ENCODE results near the gene SV2C. TPM values are rescaled to one million over a fixed set of nuclear protein-coding genes. Genes with fewer than 3 reads are reported as not detected.
"Not testable (repeated sequence)": the region's sequence is repeated elsewhere in the genome, so short reads cannot be mapped to it uniquely, and the experiment has no call there.

The SV2C gene
- total RNA-seq, 4 donors from 2014 or later: 0.87 to 1.7 (median 1.4) TPM

- no peak for DNase-seq (ENCODE audit: low spot score in 2 of 2)
- Histone ChIP-seq H3K4me1 (no peaks in the 10 kb centered on the region), H3K27me3 (no peaks in the 10 kb centered on the region), H3K27ac (no peak overlapping the region), H3K9me3 (no peaks in the 10 kb centered on the region), H3K4me3 (no peak overlapping the region), H3K36me3 (no peaks in the 10 kb centered on the region)
- TF ChIP-seq EP300 (IDR thresholded peaks at IDR 0.05): no peak
- WGBS, 2 donors: 23 to 36% methylated on average over 2 of the region's 2 CpGs
Measured at GRCh38 chr5:76230711-76231285, 147.6 kb downstream of the SV2C start.

GRCh38 chr5:76234665-76235064 is 151.5 kb downstream of the SV2C start:
- H3K27ac ChIP-seq: no peak overlapping the region
- no peak for TF ChIP-seq CTCF (IDR thresholded peaks at IDR 0.05)
- no peak for TF ChIP-seq POLR2A (IDR thresholded peaks at IDR 0.05)
- no peak for TF ChIP-seq EP300 (IDR thresholded peaks at IDR 0.05)

GRCh38 chr5:76236684-76237083 is 153.5 kb downstream of the SV2C start:
- Histone ChIP-seq H3K36me3 (no peaks in the 10 kb centered on the region), H3K4me3 (no peak overlapping the region), H3K9me3 (no peaks in the 10 kb centered on the region), H3K4me1 (no peaks in the 10 kb centered on the region), H3K27ac (no peak overlapping the region), H3K27me3 (no peaks in the 10 kb centered on the region)
- DNase-seq (ENCODE audit: low spot score in 2 of 2): no peak
- TF ChIP-seq EP300 (IDR thresholded peaks at IDR 0.05): no peak
- no peak for TF ChIP-seq CTCF (IDR thresholded peaks at IDR 0.05)
- no peak for TF ChIP-seq POLR2A (IDR thresholded peaks at IDR 0.05)
- 94% methylated on average over 4 of the region's 4 CpGs for WGBS, 2 donors

More at GRCh38 chr5:76234665-76235064, 151.5 kb downstream of the SV2C start:
- Histone ChIP-seq H3K4me3 (no peak overlapping the region), H3K27me3 (no peaks in the 10 kb centered on the region), H3K36me3 (no peaks in the 10 kb centered on the region), H3K9me3 (no peaks in the 10 kb centered on the region), H3K4me1 (no peaks in the 10 kb centered on the region)
- WGBS, 2 donors: 63 to 69% methylated on average over 4 of the region's 4 CpGs
- DNase-seq (ENCODE audit: low spot score in 2 of 2): no peak

GRCh38 chr5:76240336-76240735 is 157.2 kb downstream of the SV2C start:
- Histone ChIP-seq H3K27ac (no peak overlapping the region), H3K9me3 (no peaks in the 10 kb centered on the region), H3K4me3 (no peak overlapping the region), H3K36me3 (no peaks in the 10 kb centered on the region), H3K4me1 (no peaks in the 10 kb centered on the region), H3K27me3 (no peaks in the 10 kb centered on the region)
- DNase-seq (ENCODE audit: low spot score in 2 of 2): no peak
- TF ChIP-seq CTCF (IDR thresholded peaks at IDR 0.05): no peak
- no peak for TF ChIP-seq POLR2A (IDR thresholded peaks at IDR 0.05)
- TF ChIP-seq EP300 (IDR thresholded peaks at IDR 0.05): no peak
- 55 to 60% methylated on average over 2 of the region's 2 CpGs for WGBS, 2 donors

- not testable (repeated sequence) for H3K4me1 ChIP-seq; DNase-seq (ENCODE audit: low spot score in 2 of 2)
- WGBS, 2 donors: 92 to 97% methylated on average over 22 of the region's 22 CpGs
Measured at GRCh38 chr5:76242155-76242554, 159.0 kb downstream of the SV2C start.

GRCh38 chr5:76245590-76245989 is 162.4 kb downstream of the SV2C start:
- TF ChIP-seq EP300 (IDR thresholded peaks at IDR 0.05) (no peak), POLR2A (IDR thresholded peaks at IDR 0.05) (no peak), CTCF (IDR thresholded peaks at IDR 0.05) (no peak)

More at GRCh38 chr5:76242155-76242554, 159.0 kb downstream of the SV2C start:
- not testable (repeated sequence) for H3K36me3 ChIP-seq, H3K27ac ChIP-seq, H3K4me3 ChIP-seq, H3K9me3 ChIP-seq, H3K27me3 ChIP-seq

More at GRCh38 chr5:76245590-76245989, 162.4 kb downstream of the SV2C start:
- no peaks in the 10 kb centered on the region for H3K9me3 ChIP-seq
- no peaks in the 10 kb centered on the region for H3K27me3 ChIP-seq
- no peak overlapping the region for H3K27ac ChIP-seq
- WGBS, 2 donors: 62 to 69% methylated on average over 3 of the region's 3 CpGs
- H3K36me3 ChIP-seq: no peaks in the 10 kb centered on the region
- DNase-seq (ENCODE audit: low spot score in 2 of 2): no peak
- H3K4me3 ChIP-seq: no peak overlapping the region
- no peaks in the 10 kb centered on the region for H3K4me1 ChIP-seq

Measured in tibial nerve (tissue), 4 donors.